Lower lobe of right lung (tissue), 2 donors: ENCODE measurements around the gene ALDH2. TPM values are rescaled to one million over a fixed set of nuclear protein-coding genes. Genes with fewer than 3 reads are reported as not detected.

Experiments used
- ATAC-seq, 2 donors: fragments of 200-7000 bp; cut with Tn5 transposase; one replicate each; pipeline ENCODE4 v1.9.1; 2020 to 2022; ENCODE audit warnings: mild to moderate bottlenecking in 2 of 2, moderate library complexity in 2 of 2
- DNase-seq: peaks from one replicate; pipeline ENCODE4 v3.0.0-alpha.2; 2020
- H3K27ac ChIP-seq: fragments of 200-600 bp; one replicate; pipeline ENCODE4 v1.8.0; 2022
- H3K27me3 ChIP-seq: fragments of 200-600 bp; one replicate; pipeline ENCODE4 v1.8.0; 2022; ENCODE audit warnings: low read depth
- H3K36me3 ChIP-seq: fragments of 200-600 bp; one replicate; pipeline ENCODE4 v1.8.0; 2022; ENCODE audit warnings: mild to moderate bottlenecking
- H3K4me1 ChIP-seq: fragments of 200-600 bp; one replicate; pipeline ENCODE4 v1.8.0; 2022
- H3K4me3 ChIP-seq: fragments of 200-600 bp; one replicate; pipeline ENCODE4 v1.8.0; 2022; ENCODE audit warnings: mild to moderate bottlenecking
- H3K9me3 ChIP-seq: fragments of 200-600 bp; one replicate; pipeline ENCODE4 v1.8.0; 2022
- intact Hi-C: fragments of 100-400 bp; cut with DNase I; formaldehyde crosslinking; loops from one replicate; pipeline ENCODE4 v1.11.0; 2022
- total RNA-seq: library from RNA; stranded (reverse); fragmentation: NEBNext Ultra II Directional; extraction: Animal tissue kit (Norgen Biotek cat#: 25700); gene quantifications from one replicate; pipeline ENCODE4 v1.2.1, GENCODE V29; 2021
- TF ChIP-seq, protein P1 (sequence below): fragments of 200-600 bp; IDR thresholded peaks from one replicate; pipeline ENCODE4 v1.8.0; 2022; ENCODE audit warnings: antibody characterized with exemption, mild to moderate bottlenecking
- donor health status: DM: no; HTN: yes; CAD: no; lungs with severe emphysema.

The ALDH2 gene
- total RNA-seq, 1 donor from 2014 or later: 499 TPM

- H3K27ac ChIP-seq: no peak overlapping the region
- H3K4me1 ChIP-seq: peaks cover 32% of the 10 kb centered on the region
- H3K9me3 ChIP-seq: no peaks in the 10 kb centered on the region
- no peak overlapping the region for H3K4me3 ChIP-seq
- no peak for ATAC-seq
- TF ChIP-seq, protein P1, sequence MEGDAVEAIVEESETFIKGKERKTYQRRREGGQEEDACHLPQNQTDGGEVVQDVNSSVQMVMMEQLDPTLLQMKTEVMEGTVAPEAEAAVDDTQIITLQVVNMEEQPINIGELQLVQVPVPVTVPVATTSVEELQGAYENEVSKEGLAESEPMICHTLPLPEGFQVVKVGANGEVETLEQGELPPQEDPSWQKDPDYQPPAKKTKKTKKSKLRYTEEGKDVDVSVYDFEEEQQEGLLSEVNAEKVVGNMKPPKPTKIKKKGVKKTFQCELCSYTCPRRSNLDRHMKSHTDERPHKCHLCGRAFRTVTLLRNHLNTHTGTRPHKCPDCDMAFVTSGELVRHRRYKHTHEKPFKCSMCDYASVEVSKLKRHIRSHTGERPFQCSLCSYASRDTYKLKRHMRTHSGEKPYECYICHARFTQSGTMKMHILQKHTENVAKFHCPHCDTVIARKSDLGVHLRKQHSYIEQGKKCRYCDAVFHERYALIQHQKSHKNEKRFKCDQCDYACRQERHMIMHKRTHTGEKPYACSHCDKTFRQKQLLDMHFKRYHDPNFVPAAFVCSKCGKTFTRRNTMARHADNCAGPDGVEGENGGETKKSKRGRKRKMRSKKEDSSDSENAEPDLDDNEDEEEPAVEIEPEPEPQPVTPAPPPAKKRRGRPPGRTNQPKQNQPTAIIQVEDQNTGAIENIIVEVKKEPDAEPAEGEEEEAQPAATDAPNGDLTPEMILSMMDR: no peak
- DNase-seq: no peak
- intact Hi-C loops: no loop called here
- H3K36me3 ChIP-seq: peaks cover 12% of the 10 kb centered on the region
- no peaks in the 10 kb centered on the region for H3K27me3 ChIP-seq
Observed at GRCh38 chr12:111838353-111838752, 71.6 kb downstream of the ALDH2 start.

- ATAC-seq: no peak
- intact Hi-C loops: no loop called here
- Histone ChIP-seq H3K36me3 (peaks cover 12% of the 10 kb centered on the region), H3K9me3 (no peaks in the 10 kb centered on the region), H3K27ac (peak overlapping the region; percentile 99), H3K4me1 (peaks cover 50% of the 10 kb centered on the region), H3K27me3 (no peaks in the 10 kb centered on the region), H3K4me3 (peak overlapping the region; percentile 96)
- no peak for DNase-seq
- TF ChIP-seq, protein P1: no peak
Observed at GRCh38 chr12:111840807-111841206, 74.1 kb downstream of the ALDH2 start.

- Histone ChIP-seq H3K27me3 (no peaks in the 10 kb centered on the region), H3K36me3 (peaks cover 12% of the 10 kb centered on the region), H3K4me1 (peaks cover 55% of the 10 kb centered on the region), H3K4me3 (peak overlapping the region; percentile 96), H3K27ac (peak overlapping the region; percentile 99), H3K9me3 (no peaks in the 10 kb centered on the region)
- intact Hi-C loops: no loop called here
- TF ChIP-seq, protein P1: no peak
- no peak for DNase-seq
- no peak for ATAC-seq
Observed at GRCh38 chr12:111841236-111841749, 74.6 kb downstream of the ALDH2 start.

DNA sequence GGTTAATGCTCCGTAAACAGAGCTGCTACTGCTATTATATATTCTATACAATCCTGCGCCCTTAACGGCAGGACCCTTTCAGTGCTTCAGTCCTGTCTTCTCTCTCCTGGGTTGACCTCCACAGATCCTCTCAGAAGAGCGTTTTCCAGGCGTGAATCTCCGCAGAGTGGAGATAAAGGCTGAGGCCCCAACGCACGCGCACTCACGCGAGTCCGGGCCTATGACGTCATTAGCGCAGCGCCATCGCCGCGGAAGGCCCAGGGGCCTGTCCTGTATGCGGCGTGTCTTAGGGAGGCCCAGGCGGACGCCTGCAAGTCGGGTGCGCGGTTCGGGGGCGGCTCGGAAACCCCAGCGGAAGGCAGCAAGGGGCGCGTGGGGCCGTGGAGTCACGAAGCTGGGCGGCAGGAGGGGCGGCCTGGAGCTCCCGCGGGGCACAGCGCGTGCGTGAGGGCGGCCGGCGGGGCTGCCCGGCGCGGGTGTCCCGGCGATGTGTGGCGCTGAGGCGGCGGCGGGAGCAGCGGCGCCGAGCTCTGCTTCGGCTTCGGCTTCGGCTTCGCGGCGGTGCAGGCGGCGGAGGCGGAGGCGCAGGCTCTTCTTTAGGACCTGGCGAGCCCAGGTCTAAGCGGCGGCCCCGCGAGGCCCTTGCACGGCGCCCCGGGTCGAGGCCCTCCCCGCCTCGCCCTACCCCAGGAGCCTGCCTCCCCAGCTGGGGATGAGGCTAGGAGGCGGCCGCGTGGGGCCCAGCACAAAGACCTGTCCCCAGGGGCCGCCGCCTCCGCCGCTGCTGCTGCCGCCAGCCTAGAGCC is 75.2 kb downstream of the ALDH2 start, which contains the start of gene MAPKAPK5:
MAPKAPK5 (plus strand) TSS at position 479 of the 806 bp plus-strand sequence. CDS start 506 bp downstream, outside the sequence.
- Histone ChIP-seq H3K4me1 (peaks cover 55% of the 10 kb centered on the region), H3K27me3 (no peaks in the 10 kb centered on the region), H3K27ac (peak within 1 kb of the TSS; percentile 99), H3K36me3 (peaks cover 12% of the 10 kb centered on the region), H3K9me3 (no peaks in the 10 kb centered on the region), H3K4me3 (peak within 1 kb of the TSS; percentile 96)
- DNase-seq (peak; percentile 96), ATAC-seq (peak; percentile 96 to 98)
- TF ChIP-seq, protein P1: no peak
- intact Hi-C loops: no loop called here

GRCh38 chr12:111842556-111843396 is 76.0 kb downstream of the ALDH2 start:
- H3K9me3 ChIP-seq: no peaks in the 10 kb centered on the region
- H3K27ac ChIP-seq: peak overlapping the region; percentile 99
- H3K4me1 ChIP-seq: peaks cover 55% of the 10 kb centered on the region
- ATAC-seq: peak; percentile 40 to 44
- TF ChIP-seq, protein P1: no peak
- intact Hi-C loops: no loop called here
- peak overlapping the region; percentile 96 for H3K4me3 ChIP-seq
- H3K27me3 ChIP-seq: no peaks in the 10 kb centered on the region
- no peak for DNase-seq
- H3K36me3 ChIP-seq: peaks cover 12% of the 10 kb centered on the region
